Bronchial epithelial cell (primary cell): ENCODE measurements around the gene PTH2. TPM values are rescaled to one million over a fixed set of nuclear protein-coding genes. Genes with fewer than 3 reads are reported as not detected.

ENCODE experiments used
- DNase-seq: peaks from one replicate; pipeline ENCODE4 v3.0.0-alpha.2; 2010; ENCODE audit warnings: low read depth
- FAIRE-seq: peaks from 2 replicates; lab custom pipeline; 2011; peaks lifted over from hg19 to GRCh38; lab: Jason Lieb, UNC
- H3K27me3 ChIP-seq: 2 replicates; pipeline ENCODE4 v1.5.1; 2011; ENCODE audit warnings: low read length; ENCODE audit not compliant: control insufficient read depth, insufficient read depth
- H3K36me3 ChIP-seq: 2 replicates; pipeline ENCODE4 v1.5.1; 2011; ENCODE audit warnings: low read length; ENCODE audit not compliant: control insufficient read depth, insufficient read depth
- H3K4me3 ChIP-seq: 2 replicates; pipeline ENCODE4 v1.5.1; 2011; ENCODE audit warnings: mild to moderate bottlenecking, low read depth, low read length, control low read depth
- CTCF ChIP-seq: IDR thresholded peaks from 2 replicates; pipeline ENCODE4 v1.5.1; 2011; ENCODE audit warnings: mild to moderate bottlenecking, moderate library complexity, low read length, control low read depth, inconsistent platforms; ENCODE audit not compliant: insufficient read depth, severe bottlenecking
- total RNA-seq: library from RNA; depleted of rRNA; stranded (reverse); fragments of >200 nt; gene quantifications from 2 replicates; pipeline ENCODE4 v1.2.1, GENCODE V29; 2014

The PTH2 gene
- total RNA-seq, 1 donor from 2014 or later: not detected

- no peak for TF ChIP-seq CTCF
- H3K27me3 ChIP-seq: peaks cover 23% of the 10 kb centered on the region
- no peaks in the 10 kb centered on the region for H3K36me3 ChIP-seq
- FAIRE-seq: no peak
- no peak for DNase-seq
- no peak overlapping the region for H3K4me3 ChIP-seq
These were observed 7.4 kb downstream of the PTH2 start for GRCh38 chr19:49415810-49416200.

- DNase-seq (no peak), FAIRE-seq (no peak)
- no peak for TF ChIP-seq CTCF
- peaks cover 19% of the 10 kb centered on the region for H3K27me3 ChIP-seq
- no peak overlapping the region for H3K4me3 ChIP-seq
- no peaks in the 10 kb centered on the region for H3K36me3 ChIP-seq
These were observed 8.0 kb downstream of the PTH2 start for GRCh38 chr19:49415102-49415809.

GRCh38 chr19:49414256-49414655, 9.0 kb downstream of the PTH2 start:
- FAIRE-seq: no peak
- H3K27me3 ChIP-seq: peaks cover 15% of the 10 kb centered on the region
- DNase-seq: no peak
- TF ChIP-seq CTCF: no peak
- no peaks in the 10 kb centered on the region for H3K36me3 ChIP-seq
- H3K4me3 ChIP-seq: no peak overlapping the region

- FAIRE-seq: no peak
- H3K36me3 ChIP-seq: no peaks in the 10 kb centered on the region
- no peak for DNase-seq
- H3K4me3 ChIP-seq: no peak overlapping the region
- peaks cover 10% of the 10 kb centered on the region for H3K27me3 ChIP-seq
- no peak for TF ChIP-seq CTCF
These were observed 9.9 kb downstream of the PTH2 start for GRCh38 chr19:49413348-49413747.

GRCh38 chr19:49411681-49412326, 11.4 kb downstream of the PTH2 start:
- peaks cover 2% of the 10 kb centered on the region for H3K27me3 ChIP-seq
- FAIRE-seq: no peak
- no peak for TF ChIP-seq CTCF
- H3K4me3 ChIP-seq: no peak overlapping the region
- no peaks in the 10 kb centered on the region for H3K36me3 ChIP-seq
- DNase-seq: no peak
